HG02981 (cell line): Measurements from ENCODE around the gene RAI1.

Source experiments
- ATAC-seq: cut with Tn5 transposase; IDR thresholded peaks from one replicate; pipeline ENCODE4 v1.9.1; 2021; ENCODE audit warnings: mild to moderate bottlenecking, moderate library complexity; ENCODE audit not compliant: unreplicated experiment

RAI1 gene

GRCh38 chr17:17714261-17714866 is 33.1 kb downstream of the RAI1 start:
- ATAC-seq = no peak

- ATAC-seq = no peak
Measured at GRCh38 chr17:17714879-17715278, 33.6 kb downstream of the RAI1 start.

- ATAC-seq = no peak
Measured at GRCh38 chr17:17716837-17717523, 35.7 kb downstream of the RAI1 start.

GRCh38 chr17:17718251-17718650 is 37.0 kb downstream of the RAI1 start:
- no peak for ATAC-seq

- no peak for ATAC-seq
Measured at GRCh38 chr17:17719199-17719940, 38.1 kb downstream of the RAI1 start.

GRCh38 chr17:17719966-17720543 is 38.8 kb downstream of the RAI1 start:
- ATAC-seq = no peak

- ATAC-seq = no peak
Measured at GRCh38 chr17:17721140-17721668, 39.9 kb downstream of the RAI1 start.

GRCh38 chr17:17722081-17722905 is 41.0 kb downstream of the RAI1 start:
- ATAC-seq = no peak

- ATAC-seq = no peak
Measured at GRCh38 chr17:17722906-17723353, 41.7 kb downstream of the RAI1 start.

GRCh38 chr17:17723354-17724261 is 42.4 kb downstream of the RAI1 start:
- no peak for ATAC-seq

GRCh38 chr17:17724307-17725010 is 43.2 kb downstream of the RAI1 start:
- ATAC-seq = no peak

GRCh38 chr17:17725011-17725751 is 43.9 kb downstream of the RAI1 start:
- no peak for ATAC-seq

GRCh38 chr17:17725752-17726457 is 44.6 kb downstream of the RAI1 start:
- ATAC-seq = no peak

GRCh38 chr17:17726458-17727060 is 45.3 kb downstream of the RAI1 start:
- no peak for ATAC-seq

GRCh38 chr17:17727111-17727659 is 45.9 kb downstream of the RAI1 start:
- ATAC-seq = no peak

GRCh38 chr17:17728146-17728545 is 46.9 kb downstream of the RAI1 start:
- no peak for ATAC-seq
